OCI-LY7 (cell line): ENCODE measurements around the gene SPECC1L. TPM values are rescaled to one million over a fixed set of nuclear protein-coding genes. Genes with fewer than 3 reads are reported as not detected.
"Not testable (repeated sequence)": the region's sequence is repeated elsewhere in the genome, so short reads cannot be mapped to it uniquely, and the experiment has no call there.

Experiments used
- BruUV-seq: library from RNA; stranded (reverse); fragments of 400-500 nt; replicated peaks from 2 replicates; lab custom pipeline; 2021; lab: Mats Ljungman, UMichigan
- CTCF ChIA-PET: fragments of 300-600 bp; sonication (Branson Sonifier 250); formaldehyde crosslinking; loops from one replicate; lab custom pipeline; 2022; ENCODE audit warnings: antibody characterized with exemption; ENCODE audit not compliant: unreplicated experiment; lab: Charles Lee
- POLR2A ChIA-PET: fragments of 300-600 bp; sonication (Branson Sonifier 250); formaldehyde crosslinking; loops from one replicate; lab custom pipeline; 2022; ENCODE audit warnings: antibody characterized with exemption; lab: Charles Lee
- DNase-seq: peaks from one replicate; pipeline ENCODE4 v3.0.0-alpha.2; 2015; ENCODE audit warnings: low spot score
- H2AFZ ChIP-seq: fragments of 200-600 bp; sonication (generic), shearing (Covaris generic); 2 replicates; pipeline ENCODE4 v1.6.1; 2014; ENCODE audit warnings: mild to moderate bottlenecking, antibody characterized with exemption, low read length, moderate library complexity
- H3K27ac ChIP-seq: fragments of 200-600 bp; sonication (generic); 2 replicates; pipeline ENCODE4 v1.5.1; 2014; ENCODE audit warnings: mixed run types, low read depth, mild to moderate bottlenecking, moderate library complexity, low read length, inconsistent platforms; ENCODE audit not compliant: poor library complexity, severe bottlenecking
- H3K36me3 ChIP-seq: fragments of 200-600 bp; sonication (generic); 2 replicates; pipeline ENCODE4 v1.6.1; 2014; ENCODE audit warnings: mild to moderate bottlenecking, antibody characterized with exemption, low read length, moderate library complexity, mixed read lengths; ENCODE audit not compliant: insufficient read depth
- H3K4me1 ChIP-seq: fragments of 200-600 bp; sonication (generic); 2 replicates; pipeline ENCODE4 v1.5.1; 2014; ENCODE audit warnings: mild to moderate bottlenecking, low read length; ENCODE audit not compliant: insufficient read depth, poor library complexity, severe bottlenecking
- H3K4me2 ChIP-seq: fragments of 200-600 bp; sonication (generic); 2 replicates; pipeline ENCODE4 v1.6.1; 2014; ENCODE audit warnings: mild to moderate bottlenecking, low read length
- H3K4me3 ChIP-seq: fragments of 200-600 bp; sonication (generic); 2 replicates; pipeline ENCODE4 v1.5.1; 2014; ENCODE audit warnings: mild to moderate bottlenecking, low read depth, low read length; ENCODE audit not compliant: poor library complexity, severe bottlenecking
- H3K79me2 ChIP-seq: fragments of 200-600 bp; sonication (generic); 2 replicates; pipeline ENCODE4 v1.6.1; 2016; ENCODE audit warnings: low read depth, mild to moderate bottlenecking, low read length, moderate library complexity, mixed read lengths; ENCODE audit not compliant: insufficient read depth
- H3K9me2 ChIP-seq: fragments of 200-600 bp; sonication (generic); 2 replicates; pipeline ENCODE4 v1.6.1; 2016; ENCODE audit warnings: mild to moderate bottlenecking, low read length, mixed read lengths; ENCODE audit not compliant: insufficient read depth
- H3K9me3 ChIP-seq: fragments of 200-600 bp; sonication (generic); 2 replicates; pipeline ENCODE4 v1.6.1; 2014; ENCODE audit warnings: mild to moderate bottlenecking, mixed run types, low read length, mixed read lengths
- H4K20me1 ChIP-seq: fragments of 200-600 bp; sonication (generic); 2 replicates; pipeline ENCODE4 v1.6.1; 2014; ENCODE audit warnings: mild to moderate bottlenecking, antibody characterized with exemption, low read length, moderate library complexity, mixed read lengths; ENCODE audit not compliant: insufficient read depth
- CTCF ChIP-seq: fragments of 200-600 bp; sonication (generic); conservative IDR thresholded peaks from 2 replicates; pipeline ENCODE4 v1.5.1; 2014; ENCODE audit warnings: mild to moderate bottlenecking, antibody characterized with exemption, low read length, moderate library complexity, mixed read lengths
- EZH2phosphoT487 ChIP-seq: fragments of 200-600 bp; sonication (generic); IDR thresholded peaks from 2 replicates; pipeline ENCODE4 v1.6.1; 2018; ENCODE audit warnings: low read depth, borderline replicate concordance, mild to moderate bottlenecking, mixed run types, antibody characterized with exemption, low read length, moderate library complexity, mixed read lengths
- intact Hi-C: fragments of 100-400 bp; cut with micrococcal nuclease; formaldehyde crosslinking; loops from one replicate; pipeline ENCODE4 v1.10.0; 2022; ENCODE audit not compliant: unreplicated experiment
- total RNA-seq, 2 experiments: library from RNA; depleted of rRNA in 1 of 2; stranded (reverse); fragments of >200 nt in 1 of 2; shearing (Covaris generic) in 1 of 2; gene quantifications; 2 replicates each; pipeline ENCODE4 v1.2.3, GENCODE V29; 2014 to 2022

Gene SPECC1L
- total RNA-seq, 2 experiments from 2014 or later: 47.0 to 66.2 TPM

DNA sequence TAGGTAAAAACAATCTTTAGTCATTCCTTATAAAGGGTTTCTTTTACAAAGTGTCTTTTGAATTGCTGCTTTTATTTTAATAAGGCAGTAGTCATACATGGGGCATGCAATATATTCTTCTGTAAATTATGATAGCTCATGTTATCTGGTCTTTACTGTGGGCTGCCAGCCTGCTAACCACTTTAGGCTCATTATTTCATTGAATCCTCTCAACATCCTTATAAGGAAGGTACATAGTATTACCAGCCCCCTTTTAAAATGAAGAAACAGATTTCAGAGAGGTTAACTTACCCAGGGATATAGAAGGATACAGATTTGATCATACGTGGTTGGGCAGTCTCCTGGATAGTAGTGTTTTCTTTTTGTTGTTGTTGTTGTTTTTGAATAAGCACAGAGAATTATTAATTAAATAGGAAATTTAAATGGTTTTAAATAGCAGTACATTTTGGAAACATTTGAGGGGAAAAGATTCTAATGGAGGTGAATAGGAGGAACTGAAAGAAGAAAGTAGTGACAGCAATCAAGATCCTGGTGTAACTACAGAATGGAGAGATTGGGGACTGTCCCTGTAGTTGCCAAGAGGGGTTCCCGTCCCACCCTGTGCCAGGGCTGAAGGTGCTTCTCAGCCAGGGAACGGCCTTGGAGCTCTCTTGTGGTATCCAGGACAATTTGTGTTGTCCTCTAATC lies 21.0 kb downstream of the SPECC1L start:
- ChIA-PET CTCF (no interaction called here), POLR2A (interaction anchor here (0.6 kb wide), 1 partner anchor 13 kb away, joined by 3 read pairs; no protein-coding TSS in a partner anchor)
- TF ChIP-seq EZH2phosphoT487 (no peak), CTCF (no peak)
- H3K9me2 ChIP-seq: no peaks in the 10 kb centered on the region
- no peak overlapping the region for H3K4me2 ChIP-seq
- peaks cover 10% of the 10 kb centered on the region; the same call in 1 of the 2 replicates for H4K20me1 ChIP-seq
- intact Hi-C loops: no loop called here
- peaks cover 57% of the 10 kb centered on the region for H3K79me2 ChIP-seq
- H3K9me3 ChIP-seq: no peaks in the 10 kb centered on the region
- BruUV-seq: no TSS peak
- H3K27ac ChIP-seq: no peak overlapping the region
- no peaks in the 10 kb centered on the region for H3K4me1 ChIP-seq
- no peak overlapping the region for H3K4me3 ChIP-seq
- H3K36me3 ChIP-seq: peaks cover 6% of the 10 kb centered on the region; the same call in 1 of the 2 replicates
- no peak overlapping the region for H2AFZ ChIP-seq
- DNase-seq: no peak

DNA sequence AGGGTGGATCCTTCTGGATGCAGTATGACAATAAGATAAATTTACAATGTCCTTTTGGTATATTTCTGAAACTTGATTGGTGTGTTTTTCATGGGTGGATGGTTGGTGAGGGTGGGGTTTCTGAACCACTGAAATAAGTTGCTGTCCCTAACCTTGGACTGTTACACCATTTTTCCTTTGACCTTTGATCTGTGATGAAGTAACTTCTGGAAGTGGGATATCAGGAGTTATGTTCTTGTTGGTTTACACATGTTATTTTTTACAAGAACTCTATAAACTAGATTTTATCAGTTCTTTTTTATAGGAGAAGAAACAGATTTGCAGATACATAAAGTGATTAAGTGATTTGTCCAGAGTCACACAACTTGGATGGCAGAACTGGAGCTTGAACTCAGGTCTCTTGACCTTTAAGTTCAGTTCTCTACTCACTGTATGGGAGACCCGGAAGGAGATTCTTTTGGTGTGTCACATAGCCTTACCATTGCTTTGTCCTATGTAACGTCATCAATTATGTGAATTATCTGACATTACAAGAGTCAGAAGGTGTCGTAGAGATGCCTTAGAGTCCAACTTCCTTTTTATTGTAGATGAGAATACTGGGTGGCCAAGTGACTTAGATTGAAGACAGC lies 21.7 kb downstream of the SPECC1L start:
- intact Hi-C loops, H3K36me3 ChIP-seq, DNase-seq, CTCF ChIA-PET, POLR2A ChIA-PET, H3K4me2 ChIP-seq, H3K4me1 ChIP-seq, H3K9me2 ChIP-seq, H2AFZ ChIP-seq, BruUV-seq, H3K9me3 ChIP-seq, H3K4me3 ChIP-seq, H3K27ac ChIP-seq: not testable (repeated sequence)
- peaks cover 55% of the 10 kb centered on the region; the same call in 1 of the 2 replicates for H3K79me2 ChIP-seq
- H4K20me1 ChIP-seq: peaks cover 10% of the 10 kb centered on the region; the same call in 1 of the 2 replicates

GRCh38 chr22:24294913-24295312 lies 24.3 kb downstream of the SPECC1L start:
- H4K20me1 ChIP-seq, intact Hi-C loops, DNase-seq, H3K9me2 ChIP-seq, H3K27ac ChIP-seq, POLR2A ChIA-PET, H3K9me3 ChIP-seq, CTCF ChIA-PET, H3K4me2 ChIP-seq, H3K4me3 ChIP-seq, H3K36me3 ChIP-seq, BruUV-seq, H3K4me1 ChIP-seq, H2AFZ ChIP-seq: not testable (repeated sequence)
- peaks cover 58% of the 10 kb centered on the region for H3K79me2 ChIP-seq

- H2AFZ ChIP-seq, H3K4me1 ChIP-seq, POLR2A ChIA-PET, H3K4me3 ChIP-seq, intact Hi-C loops, H3K9me2 ChIP-seq, DNase-seq, CTCF ChIA-PET, BruUV-seq, H3K9me3 ChIP-seq, H4K20me1 ChIP-seq, H3K4me2 ChIP-seq, H3K27ac ChIP-seq: not testable (repeated sequence)
- peaks cover 36% of the 10 kb centered on the region for H3K79me2 ChIP-seq
- H3K36me3 ChIP-seq: peaks cover 20% of the 10 kb centered on the region
These were observed 28.0 kb downstream of the SPECC1L start for GRCh38 chr22:24298497-24299155.

GRCh38 chr22:24300522-24300921 lies 29.9 kb downstream of the SPECC1L start:
- H2AFZ ChIP-seq, intact Hi-C loops, H3K9me3 ChIP-seq, H3K4me3 ChIP-seq, BruUV-seq, CTCF ChIA-PET, H3K9me2 ChIP-seq, H3K4me1 ChIP-seq, H3K27ac ChIP-seq, POLR2A ChIA-PET, DNase-seq, H3K4me2 ChIP-seq, H4K20me1 ChIP-seq: not testable (repeated sequence)
- H3K79me2 ChIP-seq: peaks cover 39% of the 10 kb centered on the region
- peaks cover 39% of the 10 kb centered on the region for H3K36me3 ChIP-seq
